ENCODE results near the gene SIX1. TPM values are rescaled to one million over a fixed set of nuclear protein-coding genes. Genes with fewer than 3 reads are reported as not detected.

The SIX1 gene
- total and polyA plus RNA-seq, 2 of the 4 experiments (the other 2 are of a cell fraction): 7.7 to 15.0 TPM

GRCh38 chr14:60677701-60678100 lies 28.4 kb upstream of the SIX1 start:
- H3K27ac ChIP-seq (ENCODE audit: insufficient read depth, low read length): no peak overlapping the region
- CTCF ChIA-PET: no interaction called here
- H2BK5ac ChIP-seq (ENCODE audit: low read depth, low read length, poor library complexity, severe bottlenecking): no peak overlapping the region
- H3K9me1 ChIP-seq (ENCODE audit: insufficient read depth, low read length): no peaks in the 10 kb centered on the region
- H3K36me3 ChIP-seq (ENCODE audit: control insufficient read depth, insufficient read depth, low read length): no peaks in the 10 kb centered on the region
- no peak overlapping the region for H3K4me2 ChIP-seq (ENCODE audit: low read depth, low read length)
- DNase-seq (no peak), ATAC-seq (ENCODE audit: low read depth) (no peak)
- no peak overlapping the region for H2AK9ac ChIP-seq (replicated peaks; ENCODE audit: low read depth, low read length, poor library complexity)
- POLR2A ChIA-PET (ENCODE audit: unreplicated experiment): no interaction called here
- BruUV-seq (replicated peaks): no TSS peak
- H3K18ac ChIP-seq (ENCODE audit: low read depth, low read length): no peak overlapping the region
- H3K9ac ChIP-seq (ENCODE audit: low read depth, low read length): no peak overlapping the region
- TF ChIP-seq CHD1 (IDR thresholded peaks at IDR 0.05; ENCODE audit: low read depth, low read length) (no peak), MXI1 (IDR thresholded peaks at IDR 0.05; ENCODE audit: borderline replicate concordance, low read depth, low read length) (no peak), NFE2L2 (IDR thresholded peaks at IDR 0.05; ENCODE audit: low read depth, low read length) (no peak), RCOR1 (IDR thresholded peaks at IDR 0.05; ENCODE audit: insufficient replicate concordance, low read length) (no peak), USF2 (IDR thresholded peaks at IDR 0.05; ENCODE audit: low read depth, low read length) (no peak), FOS (IDR thresholded peaks at IDR 0.05; ENCODE audit: low read depth, low read length) (no peak), POLR2A (IDR thresholded peaks at IDR 0.05; ENCODE audit: low read depth, low read length) (no peak)
- dilution Hi-C loops (cut with HindIII; ENCODE audit: low sequenced_read_pairs, unreplicated experiment): no loop called here
- H2AK5ac ChIP-seq (ENCODE audit: low read depth, low read length): no peak overlapping the region
- H2BK15ac ChIP-seq (ENCODE audit: low read depth, low read length): no peak overlapping the region
- no peak overlapping the region for H2BK120ac ChIP-seq (ENCODE audit: low read depth, low read length)
- no peak overlapping the region for H3K14ac ChIP-seq (replicated peaks; ENCODE audit: low read depth, low read length)
- no peak overlapping the region for H4K5ac ChIP-seq (ENCODE audit: low read depth, low read length)
- no peaks in the 10 kb centered on the region for H4K20me1 ChIP-seq (ENCODE audit: insufficient read depth, low read length)
- H3K9me3 ChIP-seq (ENCODE audit: control insufficient read depth, insufficient read depth, low read length): no peaks in the 10 kb centered on the region
- H3K56ac ChIP-seq (ENCODE audit: extremely low read depth, insufficient read depth, low read length): no peak overlapping the region
- H2BK20ac ChIP-seq (ENCODE audit: low read depth, low read length): no peak overlapping the region
- no peaks in the 10 kb centered on the region for H3K27me3 ChIP-seq (ENCODE audit: control insufficient read depth, insufficient read depth, low read length)
- H3K23ac ChIP-seq (ENCODE audit: low read depth, low read length): no peak overlapping the region
- H3K4ac ChIP-seq (ENCODE audit: low read depth, low read length): no peak overlapping the region
- H4K8ac ChIP-seq (ENCODE audit: low read depth in 2 of 2, low read length in 2 of 2): no peak overlapping the region
- H3K79me1 ChIP-seq (ENCODE audit: low read depth in 1 of 2, low read length in 2 of 2): no peaks in the 10 kb centered on the region
- H4K91ac ChIP-seq (ENCODE audit: insufficient read depth, low read depth, low read length): no peak overlapping the region
- in situ Hi-C loops (cut with MboI; ENCODE audit: low sequenced_read_pairs): no loop called here
- H2AFZ ChIP-seq (replicated peaks; ENCODE audit: low read length, poor library complexity): no peak overlapping the region
- no peaks in the 10 kb centered on the region for H3K4me1 ChIP-seq (ENCODE audit: control insufficient read depth, insufficient read depth, low read length)
- intact Hi-C loops (cut with micrococcal nuclease): no loop called here
- no peak overlapping the region for H3K4me3 ChIP-seq (ENCODE audit: insufficient read depth, low read depth, low read length)
